Activated naive CD4-positive, alpha-beta T cell treated with anti-CD3 and anti-CD28 coated beads, Interleukin-2, amount 50 U/mL, for 24 hours (primary cell): ENCODE data around the gene ACOXL.
"Not testable (repeated sequence)": the region's sequence is repeated elsewhere in the genome, so short reads cannot be mapped to it uniquely, and the experiment has no call there.

Source experiments
- H3K27ac Mint-ChIP-seq: one replicate; pipeline ENCODE4 v1.8.0; 2021; ENCODE audit warnings: mild to moderate bottlenecking, mixed read lengths
- H3K27me3 Mint-ChIP-seq: one replicate; pipeline ENCODE4 v1.8.0; 2021; ENCODE audit warnings: mixed read lengths
- H3K36me3 Mint-ChIP-seq: one replicate; pipeline ENCODE4 v1.8.0; 2021; ENCODE audit warnings: mixed read lengths
- H3K4me1 Mint-ChIP-seq: one replicate; pipeline ENCODE4 v1.8.0; 2021; ENCODE audit warnings: mixed read lengths
- H3K4me3 Mint-ChIP-seq: one replicate; pipeline ENCODE4 v1.8.0; 2021; ENCODE audit warnings: mild to moderate bottlenecking, mixed read lengths
- H3K9me3 Mint-ChIP-seq: one replicate; pipeline ENCODE4 v1.8.0; 2021; ENCODE audit warnings: mixed read lengths

ACOXL gene

DNA sequence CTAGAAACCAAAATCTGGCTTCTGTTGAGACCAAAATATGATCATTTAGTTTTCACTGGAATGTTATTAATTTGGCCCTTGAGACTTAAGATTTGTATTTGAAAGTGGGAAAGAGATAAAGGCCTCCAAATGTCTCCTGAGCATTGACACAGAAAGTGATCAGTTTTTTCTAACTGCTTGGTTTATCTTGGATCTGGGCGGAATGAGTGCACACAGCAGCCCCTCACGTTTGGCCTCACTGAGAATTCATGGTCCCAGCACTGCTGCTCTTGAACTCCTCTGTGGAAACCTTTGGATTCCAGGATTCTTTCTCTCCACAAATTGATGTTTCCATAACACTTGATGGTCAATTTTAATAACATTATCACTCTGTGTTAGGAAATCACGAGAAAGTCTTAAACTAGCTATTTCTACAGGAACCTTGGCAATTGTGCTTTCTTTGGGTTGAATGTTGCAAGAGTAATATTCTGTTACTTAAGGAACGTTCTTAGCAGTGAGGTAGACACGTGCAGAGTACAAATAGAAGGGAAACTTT, 208.1 kb downstream of the ACOXL start:
- Mint-ChIP-seq H3K27me3 (no peaks in the 10 kb centered on the region), H3K4me1 (no peaks in the 10 kb centered on the region), H3K4me3 (no peak overlapping the region), H3K36me3 (no peaks in the 10 kb centered on the region), H3K27ac (no peak overlapping the region), H3K9me3 (no peaks in the 10 kb centered on the region)

DNA sequence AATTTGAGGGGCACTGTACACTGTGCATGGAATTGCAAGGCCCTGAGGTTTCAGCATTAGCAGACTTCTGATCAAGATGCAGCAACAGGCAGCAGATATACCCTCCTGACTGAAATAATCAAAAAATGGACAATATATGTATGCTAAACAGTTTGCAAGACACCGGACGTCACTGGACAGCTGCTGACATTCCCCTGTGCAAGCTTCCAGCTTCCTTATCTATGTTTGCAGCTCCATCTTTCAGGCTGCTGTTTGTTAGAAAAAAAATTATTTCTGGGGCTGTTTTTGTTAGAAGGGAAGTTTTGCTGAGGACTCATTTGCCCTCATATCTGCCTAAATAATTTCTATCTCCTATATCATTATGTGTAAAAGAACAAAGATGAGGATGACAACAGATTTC, 208.9 kb downstream of the ACOXL start:
- no peaks in the 10 kb centered on the region for H3K4me1 Mint-ChIP-seq
- H3K4me3 Mint-ChIP-seq: no peak overlapping the region
- no peaks in the 10 kb centered on the region for H3K36me3 Mint-ChIP-seq
- H3K27me3 Mint-ChIP-seq: no peaks in the 10 kb centered on the region
- no peak overlapping the region for H3K27ac Mint-ChIP-seq
- no peaks in the 10 kb centered on the region for H3K9me3 Mint-ChIP-seq

DNA sequence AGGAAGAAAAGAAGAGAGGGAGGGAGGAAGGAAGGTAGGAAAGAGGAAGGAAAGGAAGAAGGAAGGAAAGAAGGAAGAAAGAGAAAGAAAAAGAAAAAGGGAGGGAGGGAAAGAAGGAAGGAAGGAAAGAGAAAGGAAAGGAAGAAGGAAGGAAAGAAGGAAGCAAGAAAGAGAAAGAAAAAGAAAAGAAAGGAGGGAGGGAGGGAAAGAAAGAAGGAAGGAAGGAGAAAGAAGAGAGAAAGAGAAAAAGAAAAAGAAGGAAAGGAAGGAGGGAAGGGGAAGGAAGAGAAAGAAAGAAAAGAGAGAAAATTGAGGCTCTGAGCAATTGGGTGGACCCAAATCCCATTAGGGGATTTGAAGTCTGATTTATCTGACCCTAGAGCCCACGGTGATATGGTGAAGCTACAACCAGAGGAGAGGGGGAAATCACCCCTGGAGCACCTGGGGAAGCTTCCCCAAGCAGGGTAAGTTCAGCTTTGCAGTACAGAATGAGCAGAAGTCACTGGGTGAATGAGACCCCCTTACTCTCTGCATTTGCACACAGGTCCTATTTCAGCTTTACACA, 210.8 kb downstream of the ACOXL start:
- H3K36me3 Mint-ChIP-seq: no peaks in the 10 kb centered on the region
- H3K9me3 Mint-ChIP-seq: no peaks in the 10 kb centered on the region
- H3K4me1 Mint-ChIP-seq: no peaks in the 10 kb centered on the region
- no peak overlapping the region for H3K4me3 Mint-ChIP-seq
- peak overlapping the region; percentile 31 for H3K27ac Mint-ChIP-seq
- no peaks in the 10 kb centered on the region for H3K27me3 Mint-ChIP-seq

DNA sequence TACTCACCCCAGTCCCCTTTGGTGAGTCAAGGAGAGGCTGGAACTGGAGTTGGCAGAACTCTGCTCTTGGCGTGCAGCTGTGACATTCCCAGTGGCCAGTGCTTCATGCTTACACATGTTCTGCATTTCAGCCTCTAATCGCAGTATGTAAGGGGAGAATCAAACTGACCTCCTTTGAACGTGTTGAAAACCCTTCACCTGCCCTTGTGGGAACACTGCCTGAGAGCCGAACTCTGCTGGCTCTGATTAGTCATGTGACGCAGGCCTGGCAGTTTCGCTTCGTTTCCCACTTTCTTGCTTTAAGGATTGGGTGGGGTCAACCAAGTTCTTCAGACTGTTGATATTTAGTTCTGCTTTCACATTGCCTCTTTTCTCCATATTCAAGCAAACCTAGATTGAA, 214.5 kb downstream of the ACOXL start:
- no peak overlapping the region for H3K27ac Mint-ChIP-seq
- H3K36me3 Mint-ChIP-seq: no peaks in the 10 kb centered on the region
- no peaks in the 10 kb centered on the region for H3K27me3 Mint-ChIP-seq
- H3K4me3 Mint-ChIP-seq: no peak overlapping the region
- no peaks in the 10 kb centered on the region for H3K9me3 Mint-ChIP-seq
- no peaks in the 10 kb centered on the region for H3K4me1 Mint-ChIP-seq

DNA sequence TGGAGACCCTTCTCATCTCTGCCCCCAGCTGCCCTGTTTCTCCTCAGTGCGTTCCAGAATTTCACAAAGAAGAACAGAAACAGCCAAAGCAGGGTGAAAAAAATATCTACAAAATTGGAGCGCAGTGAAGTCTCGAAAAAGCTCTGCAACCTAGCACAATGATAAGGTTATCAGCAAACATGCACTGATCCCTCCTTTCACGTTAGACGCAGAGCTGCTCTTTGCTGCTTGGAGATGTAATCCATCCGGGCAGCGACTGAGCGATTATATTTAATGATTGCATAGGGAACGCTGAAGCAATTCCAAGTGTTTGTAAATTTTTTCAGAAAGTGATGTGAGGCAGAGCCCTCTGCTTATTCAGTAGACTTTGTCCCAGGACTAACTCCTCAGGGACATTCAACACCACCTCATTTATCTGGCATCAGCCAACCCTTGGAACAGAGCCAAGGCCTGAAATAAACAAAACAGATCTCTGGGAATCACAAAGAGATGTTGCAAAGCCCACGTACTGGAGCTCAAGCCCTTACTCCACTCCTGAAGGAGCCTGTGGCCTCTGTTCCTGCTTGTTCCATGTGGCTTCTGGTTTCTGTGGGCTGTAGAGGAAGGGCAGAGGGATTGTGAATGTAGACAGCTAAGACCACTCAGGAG, 215.8 kb downstream of the ACOXL start:
- no peak overlapping the region for H3K4me3 Mint-ChIP-seq
- no peak overlapping the region for H3K27ac Mint-ChIP-seq
- no peaks in the 10 kb centered on the region for H3K4me1 Mint-ChIP-seq
- no peaks in the 10 kb centered on the region for H3K9me3 Mint-ChIP-seq
- no peaks in the 10 kb centered on the region for H3K27me3 Mint-ChIP-seq
- H3K36me3 Mint-ChIP-seq: no peaks in the 10 kb centered on the region

DNA sequence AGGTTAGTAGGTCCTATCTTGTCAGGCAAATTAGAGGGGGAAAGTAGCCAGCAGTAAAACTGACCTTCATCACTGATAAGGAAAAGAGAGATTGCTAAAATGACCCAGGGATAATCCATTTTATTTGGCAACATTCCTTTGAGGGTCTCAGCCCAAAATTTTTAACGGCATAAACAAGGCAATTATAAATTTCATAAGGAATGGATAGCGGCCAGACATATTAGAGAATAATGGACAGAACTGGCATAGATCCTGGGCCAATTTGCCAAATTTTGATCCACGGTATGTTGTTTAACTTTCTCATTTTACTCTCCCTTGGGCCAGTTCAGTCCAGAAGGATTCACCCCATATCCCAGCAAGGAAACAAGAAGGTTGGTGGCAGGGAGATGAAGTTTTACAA, 217.9 kb downstream of the ACOXL start:
- no peaks in the 10 kb centered on the region for H3K4me1 Mint-ChIP-seq
- no peak overlapping the region for H3K4me3 Mint-ChIP-seq
- H3K36me3 Mint-ChIP-seq: no peaks in the 10 kb centered on the region
- no peaks in the 10 kb centered on the region for H3K9me3 Mint-ChIP-seq
- H3K27ac Mint-ChIP-seq: no peak overlapping the region
- peaks cover 4% of the 10 kb centered on the region for H3K27me3 Mint-ChIP-seq

DNA sequence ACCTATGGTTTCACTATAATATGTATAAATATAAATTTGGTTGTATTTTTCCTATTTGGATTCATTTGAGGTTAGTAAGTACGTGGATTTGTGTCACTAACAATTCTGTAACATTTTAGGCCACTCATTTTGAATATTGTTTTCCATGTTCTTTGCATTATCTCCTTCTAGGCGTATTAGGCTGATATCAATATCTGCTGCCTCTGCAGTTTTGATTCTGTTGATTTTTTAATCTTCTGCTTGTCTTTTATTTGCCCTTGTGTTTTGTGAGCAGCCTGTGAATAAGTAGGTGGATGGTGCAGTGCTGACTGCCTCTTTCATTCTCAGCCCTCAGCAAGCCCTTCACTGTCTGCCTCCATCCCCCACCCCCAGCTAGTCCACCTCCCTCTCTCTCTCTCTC, 222.7 kb downstream of the ACOXL start:
- Mint-ChIP-seq H3K9me3 (no peaks in the 10 kb centered on the region), H3K27me3 (peaks cover 6% of the 10 kb centered on the region)

DNA sequence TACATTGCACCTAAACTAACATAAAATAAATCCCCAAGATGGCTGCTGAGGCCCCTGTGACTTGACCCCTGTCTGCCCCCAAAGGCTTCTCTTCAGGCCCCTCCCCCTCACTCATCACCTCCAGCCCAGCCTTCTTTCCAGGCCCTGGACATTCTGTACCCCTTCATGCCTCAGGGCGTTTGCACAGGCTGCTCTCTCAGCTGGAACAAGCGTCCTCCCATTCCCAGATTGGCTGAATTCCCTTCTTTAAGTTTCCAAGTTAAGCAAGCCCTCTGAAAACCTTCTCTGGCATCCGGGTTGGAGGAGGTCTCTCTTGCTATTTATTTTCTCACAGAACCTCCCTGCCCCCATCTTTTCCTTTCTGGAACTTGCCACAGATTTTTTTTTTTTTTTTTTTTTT, 223.2 kb downstream of the ACOXL start:
- Mint-ChIP-seq H3K9me3 (no peaks in the 10 kb centered on the region), H3K4me3 (no peak overlapping the region), H3K4me1 (no peaks in the 10 kb centered on the region), H3K36me3 (no peaks in the 10 kb centered on the region), H3K27me3 (peaks cover 6% of the 10 kb centered on the region), H3K27ac (no peak overlapping the region)

More for the DNA sequence above, 222.7 kb downstream of the ACOXL start:
- no peak overlapping the region for H3K27ac Mint-ChIP-seq
- no peaks in the 10 kb centered on the region for H3K36me3 Mint-ChIP-seq
- no peak overlapping the region for H3K4me3 Mint-ChIP-seq
- no peaks in the 10 kb centered on the region for H3K4me1 Mint-ChIP-seq

DNA sequence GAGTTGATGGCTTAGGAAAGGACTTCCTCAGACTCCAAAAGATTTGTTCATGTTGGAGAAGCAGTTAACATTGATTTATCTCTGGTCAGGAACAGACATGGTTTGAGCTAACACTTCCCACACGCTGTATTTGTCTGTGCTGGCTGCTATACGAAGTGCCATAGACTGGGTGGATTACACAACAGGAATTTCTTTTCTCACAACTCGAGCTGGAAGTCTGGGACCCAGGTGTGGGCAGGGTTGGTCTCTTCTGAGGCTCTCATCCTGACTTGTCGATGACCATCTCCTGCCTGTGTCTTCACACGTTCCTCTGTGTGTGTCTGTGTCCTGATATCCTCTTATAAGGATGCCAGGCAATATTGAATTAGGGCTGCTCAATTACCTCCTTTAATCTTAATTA, 224.9 kb downstream of the ACOXL start:
- Mint-ChIP-seq H3K4me1 (no peaks in the 10 kb centered on the region), H3K36me3 (no peaks in the 10 kb centered on the region), H3K4me3 (no peak overlapping the region), H3K27ac (no peak overlapping the region), H3K27me3 (peaks cover 8% of the 10 kb centered on the region), H3K9me3 (no peaks in the 10 kb centered on the region)

DNA sequence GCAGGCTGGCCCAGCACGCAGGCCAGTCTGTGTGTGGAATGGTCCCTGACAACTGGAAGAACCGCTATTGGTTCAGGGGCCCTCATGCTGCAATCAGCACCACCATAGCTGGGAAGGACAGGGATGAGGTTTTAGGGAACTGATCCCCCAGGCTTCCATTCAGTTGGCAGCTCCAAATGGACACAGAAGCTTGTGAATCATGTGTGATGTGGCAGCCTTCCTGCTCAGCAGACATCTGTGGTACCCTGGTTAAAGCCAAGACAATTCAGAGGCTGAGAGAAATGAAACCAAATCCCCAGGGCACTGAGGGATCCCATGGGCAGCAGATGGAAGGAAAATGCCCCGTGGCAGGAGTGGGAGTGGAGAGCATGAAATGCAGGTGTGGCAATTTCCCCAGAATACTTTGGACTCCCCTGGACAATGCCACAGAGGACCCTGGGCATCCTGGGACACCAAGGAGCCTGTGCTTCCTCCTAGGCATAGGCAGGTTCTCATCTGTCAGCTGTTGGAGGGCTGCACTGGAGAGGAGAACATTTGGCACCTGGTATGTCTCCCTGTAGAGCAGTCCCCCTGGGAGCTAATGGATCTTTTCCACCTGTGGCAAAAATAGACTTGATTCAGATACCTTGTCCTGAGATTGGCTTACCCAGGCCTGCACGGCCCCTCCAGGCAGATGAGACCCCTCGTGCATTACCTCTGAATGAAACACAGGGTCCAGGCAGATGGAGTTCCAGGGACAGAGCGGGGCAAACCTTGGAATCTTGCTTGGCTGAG, 226.2 kb downstream of the ACOXL start:
- Mint-ChIP-seq H3K27ac (no peak overlapping the region), H3K4me1 (no peaks in the 10 kb centered on the region), H3K36me3 (no peaks in the 10 kb centered on the region), H3K4me3 (no peak overlapping the region), H3K9me3 (no peaks in the 10 kb centered on the region), H3K27me3 (peaks cover 7% of the 10 kb centered on the region)

DNA sequence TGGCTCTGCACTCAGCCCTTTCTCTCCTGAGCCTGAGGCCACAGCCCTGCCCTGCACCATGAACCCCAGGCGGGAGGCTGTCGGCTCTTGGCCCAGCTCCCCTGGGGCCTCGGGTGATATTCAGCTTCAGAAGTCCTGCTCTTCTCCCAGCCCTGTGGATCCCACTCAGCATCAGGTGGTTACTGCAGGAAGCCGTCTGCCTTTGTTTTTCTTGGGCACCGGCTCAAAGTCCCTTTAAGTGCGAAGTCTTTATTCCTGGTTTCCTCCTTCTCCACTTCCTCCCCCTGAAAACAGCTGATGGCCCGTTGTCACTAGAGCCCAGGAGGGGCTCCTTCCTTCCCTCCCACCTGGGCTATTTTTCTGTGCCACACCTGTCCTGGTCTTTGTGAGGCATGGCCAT, 226.8 kb downstream of the ACOXL start:
- no peak overlapping the region for H3K4me3 Mint-ChIP-seq
- no peaks in the 10 kb centered on the region for H3K4me1 Mint-ChIP-seq
- H3K9me3 Mint-ChIP-seq: no peaks in the 10 kb centered on the region
- H3K36me3 Mint-ChIP-seq: no peaks in the 10 kb centered on the region
- H3K27me3 Mint-ChIP-seq: peaks cover 6% of the 10 kb centered on the region
- H3K27ac Mint-ChIP-seq: no peak overlapping the region

DNA sequence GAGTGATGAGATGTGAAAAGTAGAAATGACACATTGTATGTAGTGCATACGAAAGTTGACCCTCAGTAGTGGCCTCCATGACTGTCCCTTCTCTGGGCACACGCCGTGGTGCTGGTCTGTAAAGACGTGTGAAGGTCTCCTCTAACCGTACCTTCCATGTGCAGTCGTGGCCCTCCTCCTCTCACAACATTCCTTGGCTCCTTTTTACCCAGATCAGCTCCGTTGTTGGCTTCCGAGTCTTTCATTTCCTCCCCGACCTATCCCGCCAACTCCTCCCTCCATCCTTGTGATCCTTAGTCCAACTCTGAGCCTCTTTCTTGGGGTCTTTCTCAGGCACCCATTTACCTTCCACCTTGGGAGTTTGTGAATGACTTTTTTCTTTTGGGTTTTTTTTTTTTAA, 227.9 kb downstream of the ACOXL start:
- Mint-ChIP-seq H3K9me3 (no peaks in the 10 kb centered on the region), H3K4me3 (no peak overlapping the region), H3K36me3 (no peaks in the 10 kb centered on the region), H3K27me3 (peaks cover 7% of the 10 kb centered on the region), H3K4me1 (no peaks in the 10 kb centered on the region), H3K27ac (no peak overlapping the region)

DNA sequence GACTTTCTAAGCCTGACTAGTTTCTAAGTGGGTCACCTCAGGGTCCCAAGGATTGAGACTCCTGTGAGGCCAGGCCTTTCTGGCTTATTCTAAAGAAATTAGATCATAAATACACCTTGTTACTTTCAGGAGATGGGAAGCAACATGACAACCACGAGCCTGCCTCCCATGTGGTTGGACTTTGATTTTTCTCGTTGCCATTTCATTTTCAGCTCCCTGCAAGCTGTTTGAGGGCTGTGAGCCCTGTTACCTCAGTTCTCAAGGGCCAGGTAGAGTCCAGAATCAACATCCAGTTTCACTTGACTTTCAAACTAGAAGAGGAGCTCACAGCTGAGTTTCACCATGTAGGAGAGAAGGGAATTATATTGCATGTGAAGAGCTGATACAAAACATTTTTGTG, 228.6 kb downstream of the ACOXL start:
- Mint-ChIP-seq H3K36me3 (no peaks in the 10 kb centered on the region), H3K9me3 (no peaks in the 10 kb centered on the region), H3K4me3 (no peak overlapping the region), H3K27me3 (peaks cover 7% of the 10 kb centered on the region), H3K4me1 (no peaks in the 10 kb centered on the region), H3K27ac (no peak overlapping the region)

DNA sequence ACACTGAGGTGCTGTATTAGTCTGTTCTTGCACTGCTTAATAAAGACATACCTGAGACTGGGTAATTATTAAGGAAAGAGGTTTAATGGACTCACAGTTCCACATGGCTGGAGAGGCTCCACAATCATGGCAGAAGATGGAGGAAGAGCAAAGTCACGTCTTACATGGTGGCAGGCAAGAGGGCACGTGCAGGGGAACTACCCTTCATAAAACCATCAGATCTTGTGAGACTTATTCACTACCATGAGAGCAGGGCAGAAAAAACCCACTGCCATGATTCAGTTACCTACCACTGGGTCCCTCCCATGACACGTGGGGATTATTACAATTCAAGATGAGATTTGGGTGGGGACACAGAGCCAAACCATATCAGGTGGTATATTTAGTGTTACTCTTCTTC, 229.3 kb downstream of the ACOXL start:
- not testable (repeated sequence) for H3K9me3 Mint-ChIP-seq, H3K27ac Mint-ChIP-seq, H3K4me1 Mint-ChIP-seq, H3K4me3 Mint-ChIP-seq, H3K27me3 Mint-ChIP-seq, H3K36me3 Mint-ChIP-seq

DNA sequence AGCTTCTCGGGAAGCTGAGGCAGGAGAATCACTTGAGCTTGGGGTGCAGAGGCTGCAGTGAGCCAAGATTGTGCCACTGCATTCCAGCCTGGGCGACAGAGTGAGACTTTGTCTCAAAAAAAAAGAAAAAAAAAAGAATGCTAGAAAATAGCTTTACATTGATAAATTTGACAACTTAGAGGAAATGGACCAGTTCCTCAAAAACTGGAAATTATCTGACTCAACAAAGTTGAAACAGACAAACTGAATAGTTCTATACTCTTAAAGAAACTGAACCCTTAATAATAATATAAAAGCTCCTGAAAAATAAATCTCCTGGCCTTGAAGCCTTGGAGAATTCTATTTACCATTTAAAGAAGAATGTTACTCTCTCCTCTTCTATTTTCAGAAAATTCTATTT, 237.3 kb downstream of the ACOXL start:
- no peaks in the 10 kb centered on the region for H3K36me3 Mint-ChIP-seq
- H3K4me3 Mint-ChIP-seq: no peak overlapping the region
- peaks cover 8% of the 10 kb centered on the region for H3K9me3 Mint-ChIP-seq
- H3K4me1 Mint-ChIP-seq: no peaks in the 10 kb centered on the region
- H3K27ac Mint-ChIP-seq: no peak overlapping the region
- H3K27me3 Mint-ChIP-seq: peaks cover 6% of the 10 kb centered on the region

DNA sequence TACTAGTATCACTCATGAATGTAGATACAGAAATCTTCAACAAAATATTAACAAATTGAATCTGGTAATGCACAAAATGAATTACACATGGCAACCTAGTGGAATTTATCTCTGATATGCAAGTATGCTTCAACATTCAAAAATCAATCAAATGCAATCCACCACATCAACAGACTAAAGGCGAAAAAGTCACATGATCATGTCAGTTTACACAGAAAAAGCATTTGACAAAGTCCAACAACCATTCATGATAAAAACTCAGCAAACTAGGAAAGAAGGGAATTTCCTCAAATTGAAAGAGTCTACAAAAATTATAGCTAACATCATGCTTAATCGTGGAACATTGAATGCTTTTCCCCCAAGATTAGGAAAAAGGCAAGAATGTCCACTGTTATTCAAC, 237.8 kb downstream of the ACOXL start:
- H3K9me3 Mint-ChIP-seq: peaks cover 8% of the 10 kb centered on the region
- H3K27me3 Mint-ChIP-seq: peaks cover 3% of the 10 kb centered on the region
- H3K4me1 Mint-ChIP-seq: no peaks in the 10 kb centered on the region
- no peaks in the 10 kb centered on the region for H3K36me3 Mint-ChIP-seq
- H3K4me3 Mint-ChIP-seq: no peak overlapping the region
- H3K27ac Mint-ChIP-seq: no peak overlapping the region
